ENCODE results near the gene AIF1L.

DNA sequence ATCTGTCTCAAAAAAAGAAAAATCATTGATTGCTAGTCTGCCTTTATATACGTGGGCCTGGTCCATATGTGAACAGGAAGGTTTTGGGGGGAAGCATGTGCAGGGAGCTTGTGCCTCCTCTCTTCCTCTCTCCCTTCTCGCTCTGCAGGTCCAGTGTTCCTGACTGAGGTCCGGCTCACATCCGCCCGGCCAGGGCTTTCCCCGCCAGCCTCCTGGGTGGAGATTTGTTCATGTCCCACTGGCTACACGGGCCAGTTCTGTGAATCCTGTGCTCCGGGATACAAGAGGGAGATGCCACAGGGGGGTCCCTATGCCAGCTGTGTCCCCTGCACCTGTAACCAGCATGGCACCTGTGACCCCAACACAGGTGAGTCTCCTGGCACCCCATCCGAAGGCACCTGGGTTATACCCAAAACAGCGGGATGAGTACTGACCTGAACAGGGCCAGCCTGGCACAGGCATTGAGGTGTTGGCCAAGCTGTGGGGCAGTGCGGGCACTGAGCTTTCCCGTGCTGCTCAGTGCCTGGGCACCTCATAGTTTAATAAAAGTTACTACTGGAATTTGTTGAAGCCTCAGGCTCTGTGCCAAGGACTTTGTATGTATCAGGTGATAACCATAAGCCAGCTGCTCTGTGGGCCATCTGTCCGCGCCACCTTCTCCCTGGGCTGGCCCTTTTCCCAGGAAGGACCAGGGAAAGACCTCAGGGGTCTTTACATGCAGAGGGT lies 39.4 kb upstream of the AIF1L start:
- TF ChIP-seq EZH2phosphoT487 (IDR thresholded peaks at IDR 0.05; ENCODE audit: borderline replicate concordance, low read depth, low read length), result no peak
- TF ChIP-seq, protein P1, sequence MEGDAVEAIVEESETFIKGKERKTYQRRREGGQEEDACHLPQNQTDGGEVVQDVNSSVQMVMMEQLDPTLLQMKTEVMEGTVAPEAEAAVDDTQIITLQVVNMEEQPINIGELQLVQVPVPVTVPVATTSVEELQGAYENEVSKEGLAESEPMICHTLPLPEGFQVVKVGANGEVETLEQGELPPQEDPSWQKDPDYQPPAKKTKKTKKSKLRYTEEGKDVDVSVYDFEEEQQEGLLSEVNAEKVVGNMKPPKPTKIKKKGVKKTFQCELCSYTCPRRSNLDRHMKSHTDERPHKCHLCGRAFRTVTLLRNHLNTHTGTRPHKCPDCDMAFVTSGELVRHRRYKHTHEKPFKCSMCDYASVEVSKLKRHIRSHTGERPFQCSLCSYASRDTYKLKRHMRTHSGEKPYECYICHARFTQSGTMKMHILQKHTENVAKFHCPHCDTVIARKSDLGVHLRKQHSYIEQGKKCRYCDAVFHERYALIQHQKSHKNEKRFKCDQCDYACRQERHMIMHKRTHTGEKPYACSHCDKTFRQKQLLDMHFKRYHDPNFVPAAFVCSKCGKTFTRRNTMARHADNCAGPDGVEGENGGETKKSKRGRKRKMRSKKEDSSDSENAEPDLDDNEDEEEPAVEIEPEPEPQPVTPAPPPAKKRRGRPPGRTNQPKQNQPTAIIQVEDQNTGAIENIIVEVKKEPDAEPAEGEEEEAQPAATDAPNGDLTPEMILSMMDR (conservative IDR thresholded peaks at IDR 0.05; ENCODE audit: low read length), result no peak

All from OCI-LY7 (cell line).